Naive thymus-derived CD4-positive, alpha-beta T cell (primary cell): ENCODE data around the gene CSTPP1. TPM values are rescaled to one million over a fixed set of nuclear protein-coding genes. Genes with fewer than 3 reads are reported as not detected.

Source experiments
- ATAC-seq: fragments of 150-1000 bp; cut with Tn5 transposase; 2 replicates; pipeline ENCODE4 v1.10.0; 2021; ENCODE audit warnings: mild to moderate bottlenecking, moderate library complexity
- CTCF ChIA-PET: fragments of 350-600 bp; sonication (Branson Sonifier 250); formaldehyde crosslinking; loops from one replicate; lab custom pipeline; 2021; ENCODE audit warnings: antibody characterized with exemption; lab: Charles Lee
- POLR2A ChIA-PET: fragments of 350-600 bp; sonication (Branson Sonifier 250); formaldehyde crosslinking; loops from one replicate; lab custom pipeline; 2021; ENCODE audit warnings: antibody characterized with exemption, inconsistent platforms; lab: Charles Lee
- DNase-seq, 9 donors: peaks; one replicate each; pipeline versions ENCODE4 v3.0.0 to v3.0.0-alpha.2; 2020 to 2022; ENCODE audit warnings: mixed read lengths in 1 of 9
- H3K27ac ChIP-seq: one replicate; pipeline ENCODE4 v1.7.0; 2013; ENCODE audit warnings: mild to moderate bottlenecking, low read depth, low read length, moderate library complexity
- H3K27me3 ChIP-seq, 2 donors: one replicate each; pipeline ENCODE4 v1.7.0; 2013; ENCODE audit warnings: low read length in 2 of 2, mild to moderate bottlenecking in 2 of 2, moderate library complexity in 2 of 2; ENCODE audit not compliant: control insufficient read depth in 2 of 2, insufficient read depth in 2 of 2
- H3K36me3 ChIP-seq, 3 experiments: 1 replicate in 2 of 3; 2 replicates in 1 of 3; pipeline ENCODE4 v1.7.0; 2013; ENCODE audit warnings: low read length in 3 of 3, mild to moderate bottlenecking in 3 of 3, moderate library complexity in 1 of 3; ENCODE audit not compliant: insufficient read depth in 3 of 3, control insufficient read depth in 2 of 3
- H3K4me1 ChIP-seq, 2 donors: one replicate each; pipeline ENCODE4 v1.7.0; 2013; ENCODE audit warnings: low read length in 2 of 2, mild to moderate bottlenecking in 2 of 2, moderate library complexity in 1 of 2; ENCODE audit not compliant: control insufficient read depth in 2 of 2, insufficient read depth in 2 of 2
- H3K4me3 ChIP-seq: 2 replicates; pipeline ENCODE4 v1.7.0; 2013; ENCODE audit warnings: mild to moderate bottlenecking, low read length
- H3K9me3 ChIP-seq, 3 experiments: 1 replicate in 2 of 3; 2 replicates in 1 of 3; pipeline ENCODE4 v1.7.0; 2013; ENCODE audit warnings: low read length in 3 of 3; ENCODE audit not compliant: control insufficient read depth in 2 of 3
- H3K27ac Mint-ChIP-seq, 9 donors: one replicate each; pipeline ENCODE4 v1.8.0; 2020 to 2022; ENCODE audit warnings: mixed read lengths in 9 of 9, mild to moderate bottlenecking in 8 of 9, moderate library complexity in 5 of 9, inconsistent platforms in 2 of 9
- H3K27me3 Mint-ChIP-seq, 5 donors: one replicate each; pipeline ENCODE4 v1.8.0; 2021 to 2022; ENCODE audit warnings: mixed read lengths in 5 of 5, mild to moderate bottlenecking in 1 of 5
- H3K36me3 Mint-ChIP-seq, 5 donors: one replicate each; pipeline ENCODE4 v1.8.0; 2020 to 2022; ENCODE audit warnings: mixed read lengths in 5 of 5, mild to moderate bottlenecking in 3 of 5, inconsistent platforms in 1 of 5
- H3K4me1 Mint-ChIP-seq, 7 donors: one replicate each; pipeline ENCODE4 v1.8.0; 2020 to 2022; ENCODE audit warnings: mixed read lengths in 7 of 7, mild to moderate bottlenecking in 3 of 7, inconsistent platforms in 1 of 7
- H3K4me3 Mint-ChIP-seq, 10 donors: one replicate each; pipeline ENCODE4 v1.8.0; 2020 to 2022; ENCODE audit warnings: mild to moderate bottlenecking in 10 of 10, mixed read lengths in 10 of 10, moderate library complexity in 6 of 10, inconsistent platforms in 2 of 10
- H3K9me3 Mint-ChIP-seq, 11 donors: one replicate each; pipeline ENCODE4 v1.8.0; 2020 to 2022; ENCODE audit warnings: mixed read lengths in 11 of 11, mild to moderate bottlenecking in 4 of 11, inconsistent platforms in 1 of 11, moderate library complexity in 1 of 11
- intact Hi-C, 2 donors: fragments of 100-400 bp; cut with micrococcal nuclease; formaldehyde crosslinking; loops; one replicate each; pipeline ENCODE4 v1.15.1; 2023
- polyA plus RNA-seq, 2 donors: library from polyadenylated mRNA; unstranded; fragments of 300-500 nt; fragmentation: Illumina TruSeq; gene quantifications; one replicate each; pipeline ENCODE4 v1.2.3, GENCODE V29; 2021
- total RNA-seq, 6 experiments: library from RNA in 5 of 6; stranded (reverse) in 5 of 6; gene quantifications; 1 replicate in 5 of 6; 2 replicates in 1 of 6; pipeline ENCODE4 v1.2.3 and lab custom pipeline; 2021 to 2026

The CSTPP1 gene
- total and polyA plus RNA-seq, 7 experiments from 2014 or later: 9.3 to 18.6 (median 16.1) TPM

- ChIA-PET CTCF (no interaction called here), POLR2A (interaction anchor here (0.6 kb wide), 1 partner anchor 72 kb away, joined by 3 read pairs; no protein-coding TSS in a partner anchor)
- Histone ChIP-seq H3K27ac (no peak overlapping the region), H3K27me3 (no peaks in the 10 kb centered on the region), H3K4me1 (no peaks in the 10 kb centered on the region), H3K9me3 (no peaks in the 10 kb centered on the region), H3K36me3 (peaks cover 0 to 3% (median 0%) of the 10 kb centered on the region in 3 experiments), H3K4me3 (no peak overlapping the region)
- ATAC-seq: no peak
- Mint-ChIP-seq H3K27ac (no peak overlapping the region), H3K4me1 (peaks cover 0 to 2% (median 0%) of the 10 kb centered on the region in 7 donors), H3K9me3 (no peaks in the 10 kb centered on the region), H3K27me3 (peaks cover 0 to 5% (median 0%) of the 10 kb centered on the region in 5 donors), H3K4me3 (no peak overlapping the region), H3K36me3 (peaks cover 0 to 26% (median 11%) of the 10 kb centered on the region in 5 donors)
- DNase-seq: no peak
- intact Hi-C loops: no loop called here
These were observed 196.4 kb downstream of the CSTPP1 start for GRCh38 chr11:47132981-47133380.

DNA sequence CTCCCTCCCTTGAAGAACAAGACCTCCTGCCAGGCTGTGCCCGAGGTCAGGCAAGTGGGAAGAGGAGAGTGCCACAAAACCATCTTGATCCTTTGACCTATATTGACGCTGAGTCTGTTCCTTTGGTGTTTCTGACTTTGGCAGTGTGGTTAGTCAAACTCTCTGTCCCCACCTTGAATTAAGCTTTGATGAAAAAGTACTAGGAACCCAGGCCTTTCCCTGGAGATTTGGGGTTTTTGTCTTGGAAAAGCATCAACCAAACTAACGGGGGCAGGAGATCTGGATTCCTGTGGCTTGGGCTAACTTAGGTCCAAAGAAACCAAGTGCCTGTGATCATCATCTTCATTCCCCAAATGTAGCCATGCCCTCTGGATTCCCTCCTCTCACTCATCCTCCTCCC, 199.8 kb downstream of the CSTPP1 start:
- CTCF ChIA-PET: no interaction called here

DNA sequence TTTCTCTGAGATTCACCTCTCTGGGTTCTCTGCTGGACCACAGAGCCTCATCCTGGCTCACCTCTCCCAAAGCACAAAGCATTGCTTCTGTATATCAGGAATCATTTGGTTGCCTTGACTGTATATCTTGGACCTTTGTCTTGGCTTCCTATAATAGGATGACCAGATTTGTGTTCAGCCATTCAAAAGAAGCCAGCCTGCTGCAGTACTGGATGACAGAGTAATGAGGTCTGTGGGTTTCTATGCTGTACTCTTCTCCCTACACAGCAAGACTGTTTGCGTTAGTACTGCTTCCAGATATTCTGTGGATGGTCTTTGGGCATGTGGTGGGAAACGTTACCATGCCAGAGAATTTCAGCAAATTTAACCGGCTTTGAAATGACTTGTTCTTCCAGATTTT, 200.4 kb downstream of the CSTPP1 start:
- H3K9me3 Mint-ChIP-seq: no peaks in the 10 kb centered on the region
- H3K27ac Mint-ChIP-seq: no peak overlapping the region
- H3K36me3 Mint-ChIP-seq: peaks cover 0 to 28% (median 12%) of the 10 kb centered on the region in 5 donors
- ATAC-seq: no peak
- POLR2A ChIA-PET: interaction anchor here (0.6 kb wide), 1 partner anchor 430 kb away, joined by 3 read pairs; no protein-coding TSS in a partner anchor
- intact Hi-C loops: no loop called here
- Histone ChIP-seq H3K9me3 (no peaks in the 10 kb centered on the region), H3K4me3 (no peak overlapping the region), H3K27ac (no peak overlapping the region), H3K36me3 (peaks cover 0 to 9% (median 0%) of the 10 kb centered on the region in 3 experiments), H3K27me3 (no peaks in the 10 kb centered on the region), H3K4me1 (no peaks in the 10 kb centered on the region)
- H3K4me1 Mint-ChIP-seq: peaks cover 0 to 4% (median 0%) of the 10 kb centered on the region in 7 donors
- DNase-seq: no peak
- CTCF ChIA-PET: no interaction called here
- H3K4me3 Mint-ChIP-seq: no peak overlapping the region
- peaks cover 0 to 5% (median 0%) of the 10 kb centered on the region in 5 donors for H3K27me3 Mint-ChIP-seq

More for the DNA sequence above, 199.8 kb downstream of the CSTPP1 start:
- Histone ChIP-seq H3K27ac (no peak overlapping the region), H3K4me3 (no peak overlapping the region), H3K36me3 (peaks cover 0 to 9% (median 0%) of the 10 kb centered on the region in 3 experiments), H3K4me1 (no peaks in the 10 kb centered on the region), H3K27me3 (no peaks in the 10 kb centered on the region), H3K9me3 (no peaks in the 10 kb centered on the region)
- no peak for DNase-seq
- Mint-ChIP-seq H3K36me3 (peaks cover 0 to 28% (median 12%) of the 10 kb centered on the region in 5 donors), H3K27ac (no peak overlapping the region), H3K9me3 (no peaks in the 10 kb centered on the region), H3K27me3 (peaks cover 0 to 5% (median 0%) of the 10 kb centered on the region in 5 donors), H3K4me1 (peaks cover 0 to 4% (median 0%) of the 10 kb centered on the region in 7 donors), H3K4me3 (no peak overlapping the region)
- intact Hi-C loops: no loop called here
- POLR2A ChIA-PET: no interaction called here
- no peak for ATAC-seq

DNA sequence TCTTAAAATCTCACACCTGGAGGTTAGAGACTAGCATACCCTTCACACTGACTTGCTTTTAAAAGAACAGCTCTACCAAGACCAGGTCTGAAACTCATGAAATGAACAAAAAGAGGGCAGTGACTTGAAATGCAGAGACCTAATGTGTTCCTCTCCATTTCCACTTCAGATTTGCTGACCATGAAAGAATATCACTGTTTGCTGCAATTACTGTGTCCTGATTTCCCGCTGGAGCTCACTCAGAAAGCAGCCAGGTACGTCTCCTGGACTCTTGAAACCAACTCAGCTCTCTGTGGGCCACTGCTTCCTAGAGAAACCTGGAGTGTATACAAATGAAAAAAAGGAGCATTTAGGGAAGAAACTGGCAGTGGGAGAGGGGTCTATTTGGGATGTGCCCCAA, 200.9 kb downstream of the CSTPP1 start:
- H3K27me3 ChIP-seq: no peaks in the 10 kb centered on the region
- no peak overlapping the region for H3K27ac ChIP-seq
- no peak overlapping the region for H3K4me3 Mint-ChIP-seq
- no peaks in the 10 kb centered on the region for H3K9me3 Mint-ChIP-seq
- H3K4me3 ChIP-seq: no peak overlapping the region
- peaks cover 0 to 30% (median 12%) of the 10 kb centered on the region in 5 donors for H3K36me3 Mint-ChIP-seq
- intact Hi-C loops: no loop called here
- peaks cover 0 to 5% (median 0%) of the 10 kb centered on the region in 5 donors for H3K27me3 Mint-ChIP-seq
- H3K27ac Mint-ChIP-seq: no peak overlapping the region
- DNase-seq (no peak), ATAC-seq (no peak)
- H3K4me1 ChIP-seq: no peaks in the 10 kb centered on the region
- H3K4me1 Mint-ChIP-seq: peaks cover 0 to 4% (median 0%) of the 10 kb centered on the region in 7 donors
- POLR2A ChIA-PET: interaction anchor here (0.6 kb wide), 1 partner anchor 429 kb away, joined by 3 read pairs; no protein-coding TSS in a partner anchor
- no peaks in the 10 kb centered on the region for H3K9me3 ChIP-seq
- CTCF ChIA-PET: no interaction called here
- H3K36me3 ChIP-seq: peaks cover 0 to 9% (median 0%) of the 10 kb centered on the region in 3 experiments

DNA sequence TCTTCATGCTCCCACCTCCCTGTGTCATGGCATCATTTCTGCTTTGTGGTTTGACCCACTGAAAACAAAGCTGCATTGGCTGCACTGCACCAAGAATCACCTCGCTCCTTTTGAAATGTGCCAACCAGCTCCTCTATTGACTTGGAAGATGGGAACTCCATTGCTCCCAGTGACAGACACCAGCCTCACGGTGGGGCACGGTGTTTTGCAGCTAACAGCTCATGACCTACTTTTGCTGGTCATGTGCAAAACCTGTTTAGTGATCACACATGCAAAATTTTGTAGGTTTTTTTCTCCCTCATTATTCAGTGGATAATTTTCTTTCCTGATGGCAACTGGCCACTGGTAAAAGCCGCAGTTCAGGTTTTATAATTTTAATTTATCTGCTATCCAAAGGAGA, 203.3 kb downstream of the CSTPP1 start:
- peaks cover 0 to 33% (median 12%) of the 10 kb centered on the region in 5 donors for H3K36me3 Mint-ChIP-seq
- DNase-seq (no peak), ATAC-seq (no peak)
- no peak overlapping the region for H3K4me3 ChIP-seq
- POLR2A ChIA-PET: interaction anchor here (0.7 kb wide), 1 partner anchor 223 kb away, joined by 3 read pairs; no protein-coding TSS in a partner anchor
- no peak overlapping the region for H3K27ac Mint-ChIP-seq
- H3K27ac ChIP-seq: no peak overlapping the region
- H3K27me3 Mint-ChIP-seq: peaks cover 0 to 3% (median 0%) of the 10 kb centered on the region in 5 donors
- H3K4me1 ChIP-seq: no peaks in the 10 kb centered on the region
- H3K4me3 Mint-ChIP-seq: no peak overlapping the region
- CTCF ChIA-PET: no interaction called here
- H3K27me3 ChIP-seq: no peaks in the 10 kb centered on the region
- peaks cover 0 to 9% (median 0%) of the 10 kb centered on the region in 3 experiments for H3K36me3 ChIP-seq
- H3K9me3 ChIP-seq: no peaks in the 10 kb centered on the region
- intact Hi-C loops: no loop called here
- no peaks in the 10 kb centered on the region for H3K9me3 Mint-ChIP-seq
- H3K4me1 Mint-ChIP-seq: peaks cover 0 to 4% (median 0%) of the 10 kb centered on the region in 7 donors

- no peak for DNase-seq
- Mint-ChIP-seq H3K27me3 (no peaks in the 10 kb centered on the region), H3K27ac (peak overlapping the region in 1 of 9 donors; percentile 3), H3K4me3 (no peak overlapping the region), H3K9me3 (no peaks in the 10 kb centered on the region), H3K4me1 (peaks cover 0 to 4% (median 0%) of the 10 kb centered on the region in 7 donors), H3K36me3 (peaks cover 0 to 13% (median 0%) of the 10 kb centered on the region in 5 donors)
- CTCF ChIA-PET: interaction anchor here (0.6 to 1.1 kb wide), 2 partner anchors 11 to 20 kb away, joined by 4 to 8 read pairs; no protein-coding TSS in a partner anchor
- H3K27me3 ChIP-seq: no peaks in the 10 kb centered on the region
- POLR2A ChIA-PET: no interaction called here
- peaks cover 0 to 3% (median 0%) of the 10 kb centered on the region in 3 experiments for H3K36me3 ChIP-seq
- no peaks in the 10 kb centered on the region for H3K4me1 ChIP-seq
- intact Hi-C loops: no loop called here
- no peak overlapping the region for H3K4me3 ChIP-seq
- no peak for ATAC-seq
- H3K27ac ChIP-seq: no peak overlapping the region
- no peaks in the 10 kb centered on the region for H3K9me3 ChIP-seq
These were observed 206.8 kb downstream of the CSTPP1 start for GRCh38 chr11:47143322-47143721.

DNA sequence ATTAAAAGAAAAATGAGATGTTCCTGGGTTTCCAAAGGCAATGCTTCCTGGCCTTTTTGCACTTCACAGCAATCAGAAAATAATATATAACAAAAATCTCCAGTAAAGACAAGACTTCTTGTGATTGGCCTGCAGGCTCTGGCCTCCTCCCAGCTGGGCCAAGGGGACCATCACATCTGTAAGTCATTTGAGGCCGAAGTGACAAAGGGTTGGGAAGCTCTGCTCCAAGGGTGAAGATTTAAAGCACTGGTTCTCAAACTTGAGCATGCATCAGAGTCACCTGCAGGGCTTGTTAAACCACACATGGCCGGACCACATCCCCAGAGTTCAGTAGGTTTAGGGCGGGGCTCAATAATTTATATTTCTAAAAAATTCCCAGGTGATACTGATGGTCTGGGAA, 208.0 kb downstream of the CSTPP1 start:
- peaks cover 0 to 2% (median 0%) of the 10 kb centered on the region in 7 donors for H3K4me1 Mint-ChIP-seq
- H3K4me3 Mint-ChIP-seq: peak overlapping the region in 1 of 10 donors; percentile 29
- no peaks in the 10 kb centered on the region for H3K27me3 ChIP-seq
- no peaks in the 10 kb centered on the region for H3K36me3 ChIP-seq
- peaks cover 0 to 10% (median 0%) of the 10 kb centered on the region in 5 donors for H3K36me3 Mint-ChIP-seq
- DNase-seq (no peak), ATAC-seq (no peak)
- ChIA-PET CTCF (no interaction called here), POLR2A (no interaction called here)
- H3K4me3 ChIP-seq: no peak overlapping the region
- H3K27ac ChIP-seq: no peak overlapping the region
- H3K27me3 Mint-ChIP-seq: no peaks in the 10 kb centered on the region
- no peaks in the 10 kb centered on the region for H3K9me3 Mint-ChIP-seq
- no peaks in the 10 kb centered on the region for H3K4me1 ChIP-seq
- H3K9me3 ChIP-seq: no peaks in the 10 kb centered on the region
- H3K27ac Mint-ChIP-seq: no peak overlapping the region
- intact Hi-C loops: no loop called here
